CD4-positive, alpha-beta memory T cell (primary cell): ENCODE results near the gene CES5A. TPM values are rescaled to one million over a fixed set of nuclear protein-coding genes. Genes with fewer than 3 reads are reported as not detected.
"Not testable (repeated sequence)": the region's sequence is repeated elsewhere in the genome, so short reads cannot be mapped to it uniquely, and the experiment has no call there.

Experiments
- CTCF ChIA-PET: fragments of 350-600 bp; sonication (Branson Sonifier 250); formaldehyde crosslinking; loops from one replicate; lab custom pipeline; 2021; ENCODE audit warnings: inconsistent platforms; ENCODE audit not compliant: partially characterized antibody; lab: Charles Lee
- POLR2A ChIA-PET: fragments of 350-600 bp; sonication (Branson Sonifier 250); formaldehyde crosslinking; loops from one replicate; lab custom pipeline; 2021; ENCODE audit not compliant: partially characterized antibody; lab: Charles Lee
- DNase-seq, 5 donors: peaks; one replicate each; pipeline versions ENCODE4 v3.0.0 to v3.0.0-alpha.2; 2020 to 2022; ENCODE audit warnings: mixed read lengths in 1 of 5
- H3K27ac ChIP-seq: one replicate; pipeline ENCODE4 v1.7.0; 2013; ENCODE audit warnings: low read depth, low read length
- H3K27me3 ChIP-seq: 2 replicates; pipeline ENCODE4 v1.7.0; 2013; ENCODE audit warnings: mild to moderate bottlenecking, low read length, moderate library complexity; ENCODE audit not compliant: insufficient read depth
- H3K36me3 ChIP-seq: 2 replicates; pipeline ENCODE4 v1.7.0; 2013; ENCODE audit warnings: mild to moderate bottlenecking, low read length, moderate library complexity; ENCODE audit not compliant: insufficient read depth
- H3K4me1 ChIP-seq: 2 replicates; pipeline ENCODE4 v1.7.0; 2013; ENCODE audit warnings: mild to moderate bottlenecking, low read length, moderate library complexity; ENCODE audit not compliant: insufficient read depth
- H3K4me3 ChIP-seq, 2 donors: one replicate each; pipeline ENCODE4 v1.7.0; 2013; ENCODE audit warnings: low read length in 2 of 2, mild to moderate bottlenecking in 1 of 2
- H3K9me3 ChIP-seq, 2 donors: one replicate each; pipeline ENCODE4 v1.7.0; 2013; ENCODE audit warnings: low read length in 2 of 2, control low read depth in 1 of 2; ENCODE audit not compliant: control insufficient read depth in 1 of 2
- H3K27ac Mint-ChIP-seq, 7 donors: one replicate each; pipeline ENCODE4 v1.8.0; 2020 to 2021; ENCODE audit warnings: mixed read lengths in 7 of 7, mild to moderate bottlenecking in 6 of 7, inconsistent platforms in 3 of 7, moderate library complexity in 3 of 7
- H3K27me3 Mint-ChIP-seq, 2 donors: one replicate each; pipeline ENCODE4 v1.8.0; 2020 to 2021; ENCODE audit warnings: mixed read lengths in 2 of 2
- H3K36me3 Mint-ChIP-seq, 2 donors: one replicate each; pipeline ENCODE4 v1.8.0; 2020 to 2021; ENCODE audit warnings: mixed read lengths in 2 of 2, inconsistent platforms in 1 of 2, mild to moderate bottlenecking in 1 of 2
- H3K4me1 Mint-ChIP-seq, 4 donors: one replicate each; pipeline ENCODE4 v1.8.0; 2020 to 2021; ENCODE audit warnings: mixed read lengths in 4 of 4, mild to moderate bottlenecking in 1 of 4
- H3K4me3 Mint-ChIP-seq, 8 donors: one replicate each; pipeline ENCODE4 v1.8.0; 2020 to 2021; ENCODE audit warnings: mixed read lengths in 8 of 8, mild to moderate bottlenecking in 7 of 8, moderate library complexity in 6 of 8, inconsistent platforms in 3 of 8
- H3K9me3 Mint-ChIP-seq, 8 donors: one replicate each; pipeline ENCODE4 v1.8.0; 2020 to 2021; ENCODE audit warnings: mixed read lengths in 8 of 8, mild to moderate bottlenecking in 5 of 8, inconsistent platforms in 3 of 8, moderate library complexity in 1 of 8
- intact Hi-C: fragments of 100-400 bp; cut with micrococcal nuclease; formaldehyde crosslinking; loops from one replicate; pipeline ENCODE4 v1.15.1; 2023
- polyA plus RNA-seq, 2 donors: library from polyadenylated mRNA; unstranded; fragments of 300-500 nt; fragmentation: Illumina TruSeq; gene quantifications; one replicate each; pipeline ENCODE4 v1.2.3, GENCODE V29; 2021
- total RNA-seq, 2 experiments: library from RNA; stranded (reverse); gene quantifications; one replicate each; pipeline ENCODE4 v1.2.3, GENCODE V29; 2021

CES5A gene
- total and polyA plus RNA-seq, 4 experiments from 2014 or later = not detected

DNA sequence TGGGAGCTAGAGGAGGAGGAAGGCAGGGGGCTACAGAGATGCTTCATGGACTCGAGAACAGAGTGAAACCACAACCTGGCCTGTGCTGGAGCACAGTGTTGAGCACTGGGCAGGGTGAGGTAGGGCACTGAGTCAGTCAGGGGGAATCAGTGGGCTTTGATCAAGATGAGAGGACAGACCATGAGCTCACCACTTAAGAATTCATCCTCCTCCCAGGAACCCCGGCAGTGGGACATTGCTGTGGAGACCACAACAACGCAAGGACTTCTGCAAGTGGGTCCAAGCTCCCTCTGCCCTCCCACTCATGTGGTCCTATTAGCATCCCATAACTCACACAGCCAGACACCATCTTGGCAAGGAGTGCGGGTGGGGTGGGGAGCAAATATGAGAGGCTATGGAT is 1.7 kb upstream of the CES5A start:
- no peak for DNase-seq
- Mint-ChIP-seq H3K27ac (no peak overlapping the region), H3K36me3 (no peaks in the 10 kb centered on the region), H3K4me3 (no peak overlapping the region), H3K9me3 (peaks cover 0 to 2% (median 0%) of the 10 kb centered on the region in 8 donors), H3K27me3 (peaks cover 5 to 9% of the 10 kb centered on the region in 2 donors), H3K4me1 (no peaks in the 10 kb centered on the region)
- no peak overlapping the region for H3K27ac ChIP-seq
- no peaks in the 10 kb centered on the region for H3K36me3 ChIP-seq
- no peaks in the 10 kb centered on the region for H3K27me3 ChIP-seq
- H3K4me3 ChIP-seq = no peak overlapping the region
- no peaks in the 10 kb centered on the region for H3K4me1 ChIP-seq
- ChIA-PET CTCF (no interaction called here), POLR2A (no interaction called here)
- H3K9me3 ChIP-seq = no peaks in the 10 kb centered on the region
- intact Hi-C loops = no loop called here

DNA sequence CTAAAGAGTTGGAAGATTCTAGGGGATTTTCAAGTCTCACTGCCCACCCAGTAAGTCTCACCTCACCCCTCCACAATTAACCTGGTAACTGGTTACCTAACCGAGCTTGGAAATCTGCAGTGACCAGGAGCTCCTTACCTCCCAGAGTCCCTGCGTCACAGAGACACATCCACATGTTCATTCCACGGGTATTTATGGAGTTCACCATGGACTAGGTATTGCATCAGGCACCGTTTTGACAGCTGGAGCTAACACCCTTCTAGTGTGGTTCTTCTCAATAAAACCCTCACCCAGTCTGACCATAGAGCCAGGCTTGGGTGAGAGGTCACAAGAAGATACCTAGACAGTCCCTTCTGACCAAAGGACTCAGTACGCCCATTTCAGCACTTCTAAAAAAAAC is 2.1 kb downstream of the CES5A start:
- Mint-ChIP-seq H3K4me3 (no peak overlapping the region), H3K27ac (no peak overlapping the region), H3K4me1 (no peaks in the 10 kb centered on the region), H3K9me3 (no peaks in the 10 kb centered on the region), H3K27me3 (peaks cover 6 to 12% of the 10 kb centered on the region in 2 donors), H3K36me3 (no peaks in the 10 kb centered on the region)
- H3K9me3 ChIP-seq = no peaks in the 10 kb centered on the region
- H3K27me3 ChIP-seq = no peaks in the 10 kb centered on the region
- no peak overlapping the region for H3K27ac ChIP-seq
- no peaks in the 10 kb centered on the region for H3K4me1 ChIP-seq
- POLR2A ChIA-PET = no interaction called here
- DNase-seq = no peak
- CTCF ChIA-PET = no interaction called here
- no peaks in the 10 kb centered on the region for H3K36me3 ChIP-seq
- no peak overlapping the region for H3K4me3 ChIP-seq
- intact Hi-C loops = no loop called here

DNA sequence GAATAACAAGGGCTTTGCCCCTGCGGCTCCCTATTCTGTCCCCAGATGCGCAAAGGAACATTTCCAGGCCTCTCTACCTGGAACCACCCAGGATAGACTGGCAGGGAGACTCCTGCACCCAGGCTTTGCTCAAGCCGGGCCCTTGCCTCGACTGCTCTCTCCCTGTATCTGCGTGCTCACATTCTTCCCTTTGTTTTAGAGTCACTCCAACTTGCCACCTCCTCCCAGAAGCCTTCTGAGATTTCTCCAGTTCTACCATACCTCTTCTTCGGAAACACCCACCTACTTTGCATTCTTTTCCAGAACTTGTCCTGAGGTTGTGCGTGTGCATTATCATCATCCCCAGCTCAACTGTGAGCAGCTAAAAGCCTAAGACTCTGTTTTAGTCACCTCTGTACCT is 3.0 kb downstream of the CES5A start:
- intact Hi-C loops = no loop called here
- Histone ChIP-seq H3K27me3 (no peaks in the 10 kb centered on the region), H3K36me3 (no peaks in the 10 kb centered on the region), H3K9me3 (no peaks in the 10 kb centered on the region), H3K4me3 (no peak overlapping the region), H3K4me1 (no peaks in the 10 kb centered on the region), H3K27ac (no peak overlapping the region)
- H3K36me3 Mint-ChIP-seq = no peaks in the 10 kb centered on the region
- H3K27ac Mint-ChIP-seq = no peak overlapping the region
- H3K9me3 Mint-ChIP-seq = no peaks in the 10 kb centered on the region
- H3K4me1 Mint-ChIP-seq = no peaks in the 10 kb centered on the region
- H3K27me3 Mint-ChIP-seq = peaks cover 6 to 14% of the 10 kb centered on the region in 2 donors
- H3K4me3 Mint-ChIP-seq = no peak overlapping the region
- ChIA-PET CTCF (no interaction called here), POLR2A (no interaction called here)
- no peak for DNase-seq

DNA sequence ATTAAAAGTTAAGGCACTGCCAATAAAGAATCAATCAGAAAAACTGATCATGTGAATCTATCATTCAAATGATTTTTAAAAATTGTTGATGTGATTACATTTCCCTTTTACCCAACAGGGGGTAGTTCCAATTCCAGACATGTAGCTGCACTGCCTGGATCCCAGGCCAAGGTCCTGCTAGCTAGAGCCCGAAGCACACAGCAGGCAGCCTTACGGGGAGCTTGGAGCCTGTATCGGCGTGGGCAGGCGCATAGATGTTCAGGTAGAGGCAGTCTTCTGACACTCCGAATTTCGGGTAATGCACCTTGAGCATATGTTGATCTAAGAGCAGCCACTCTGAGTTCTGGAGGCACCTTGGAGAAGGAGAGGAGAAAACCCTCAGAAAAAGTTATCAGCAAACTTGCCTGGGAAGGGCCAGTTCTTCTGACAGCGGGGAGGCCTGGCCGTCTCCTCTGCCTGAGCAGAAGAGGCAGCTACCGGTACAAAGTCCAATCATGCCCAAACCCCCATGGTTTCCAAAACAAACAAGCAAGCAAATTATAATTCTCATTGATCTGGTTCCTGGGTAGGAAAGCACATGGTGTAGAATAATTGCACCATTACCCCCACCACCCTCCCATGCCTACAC is 3.6 kb downstream of the CES5A start:
- peaks cover 6 to 14% of the 10 kb centered on the region in 2 donors for H3K27me3 Mint-ChIP-seq
- H3K4me1 Mint-ChIP-seq = no peaks in the 10 kb centered on the region
- intact Hi-C loops = no loop called here
- H3K9me3 ChIP-seq = no peaks in the 10 kb centered on the region
- H3K36me3 Mint-ChIP-seq = no peaks in the 10 kb centered on the region
- no peak overlapping the region for H3K27ac Mint-ChIP-seq
- no peaks in the 10 kb centered on the region for H3K36me3 ChIP-seq
- no peak overlapping the region for H3K4me3 Mint-ChIP-seq
- no peaks in the 10 kb centered on the region for H3K27me3 ChIP-seq
- no peak overlapping the region for H3K4me3 ChIP-seq
- CTCF ChIA-PET = no interaction called here
- H3K9me3 Mint-ChIP-seq = no peaks in the 10 kb centered on the region
- POLR2A ChIA-PET = no interaction called here
- DNase-seq = no peak
- H3K4me1 ChIP-seq = no peaks in the 10 kb centered on the region
- no peak overlapping the region for H3K27ac ChIP-seq

DNA sequence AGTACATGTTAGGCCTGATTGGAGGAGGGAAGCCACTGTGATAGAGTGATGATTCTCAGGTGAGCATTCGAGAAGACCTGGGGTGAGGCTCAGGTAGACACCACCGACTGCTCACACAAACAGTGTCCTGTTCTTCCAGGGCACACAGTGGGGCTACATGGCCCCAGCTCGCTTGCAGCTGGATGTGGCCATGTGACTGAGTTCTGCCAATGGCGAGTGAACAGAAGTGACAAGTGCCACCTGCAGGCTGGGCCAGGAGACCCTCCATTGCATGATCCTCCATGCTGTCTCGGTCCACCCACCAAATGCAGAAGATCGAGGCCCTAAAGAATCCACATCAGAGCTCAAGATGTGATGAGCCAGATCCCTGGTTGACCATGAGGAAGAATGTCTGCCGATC is 6.2 kb downstream of the CES5A start:
- no peak for DNase-seq
- CTCF ChIA-PET = no interaction called here
- H3K27ac ChIP-seq = no peak overlapping the region
- intact Hi-C loops = no loop called here
- H3K4me1 ChIP-seq = no peaks in the 10 kb centered on the region
- H3K27ac Mint-ChIP-seq = no peak overlapping the region
- no peak overlapping the region for H3K4me3 Mint-ChIP-seq
- POLR2A ChIA-PET = no interaction called here
- H3K27me3 Mint-ChIP-seq = peaks cover 4 to 12% of the 10 kb centered on the region in 2 donors
- no peaks in the 10 kb centered on the region for H3K27me3 ChIP-seq
- H3K36me3 ChIP-seq = no peaks in the 10 kb centered on the region
- no peaks in the 10 kb centered on the region for H3K4me1 Mint-ChIP-seq
- H3K4me3 ChIP-seq = no peak overlapping the region
- H3K9me3 ChIP-seq = no peaks in the 10 kb centered on the region
- H3K36me3 Mint-ChIP-seq = no peaks in the 10 kb centered on the region
- no peaks in the 10 kb centered on the region for H3K9me3 Mint-ChIP-seq

DNA sequence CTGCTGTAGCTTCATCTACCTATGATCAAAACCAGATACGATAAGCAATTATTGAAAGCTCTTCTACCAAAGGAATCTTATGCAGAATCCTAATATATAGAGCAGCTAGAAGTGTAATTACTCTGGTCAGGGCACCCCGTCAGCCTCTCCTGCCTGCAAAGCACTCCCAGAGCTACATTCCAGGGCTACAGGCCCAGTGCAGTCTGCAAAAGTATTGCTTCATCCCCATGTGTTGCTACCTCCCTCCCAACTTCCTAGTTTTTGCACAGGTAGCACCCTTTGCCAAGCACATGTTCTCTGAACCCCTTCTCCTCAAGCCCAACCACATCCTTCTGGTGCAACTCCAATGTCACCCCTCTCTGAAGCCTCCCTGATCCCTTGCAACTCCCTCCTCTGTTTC is 7.0 kb downstream of the CES5A start:
- Mint-ChIP-seq H3K27ac (no peak overlapping the region), H3K9me3 (no peaks in the 10 kb centered on the region), H3K36me3 (no peaks in the 10 kb centered on the region), H3K4me3 (no peak overlapping the region), H3K4me1 (no peaks in the 10 kb centered on the region), H3K27me3 (peaks cover 4 to 12% of the 10 kb centered on the region in 2 donors)
- no peaks in the 10 kb centered on the region for H3K4me1 ChIP-seq
- ChIA-PET CTCF (no interaction called here), POLR2A (no interaction called here)
- no peaks in the 10 kb centered on the region for H3K27me3 ChIP-seq
- intact Hi-C loops = no loop called here
- no peak overlapping the region for H3K4me3 ChIP-seq
- no peak for DNase-seq
- no peak overlapping the region for H3K27ac ChIP-seq
- no peaks in the 10 kb centered on the region for H3K36me3 ChIP-seq
- no peaks in the 10 kb centered on the region for H3K9me3 ChIP-seq

DNA sequence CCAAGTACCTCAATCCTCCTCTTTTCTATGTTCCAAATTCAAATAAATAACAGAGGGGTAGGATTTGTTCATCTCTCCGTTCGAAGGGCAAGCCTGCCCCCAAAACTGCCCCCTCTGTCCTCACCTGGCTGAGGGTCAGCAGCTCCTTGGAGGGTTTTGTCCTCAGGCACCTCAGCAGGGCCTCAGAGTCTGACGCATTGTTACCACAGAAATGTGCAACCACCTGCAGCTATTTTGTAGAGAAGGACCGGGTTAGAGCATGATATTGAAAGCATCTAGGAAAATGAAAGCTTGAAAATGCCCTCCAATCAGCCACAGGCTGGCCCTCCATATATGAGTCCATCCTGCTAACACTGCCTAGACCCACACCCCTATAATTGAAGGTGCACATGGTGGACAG is 13.9 kb downstream of the CES5A start:
- Mint-ChIP-seq H3K27me3 (peaks cover 6 to 10% of the 10 kb centered on the region in 2 donors), H3K4me1 (no peaks in the 10 kb centered on the region), H3K36me3 (no peaks in the 10 kb centered on the region), H3K4me3 (no peak overlapping the region), H3K27ac (no peak overlapping the region), H3K9me3 (no peaks in the 10 kb centered on the region)
- no peak overlapping the region for H3K4me3 ChIP-seq
- no peak overlapping the region for H3K27ac ChIP-seq
- intact Hi-C loops = no loop called here
- no peak for DNase-seq
- ChIA-PET CTCF (no interaction called here), POLR2A (no interaction called here)
- H3K9me3 ChIP-seq = no peaks in the 10 kb centered on the region
- no peaks in the 10 kb centered on the region for H3K4me1 ChIP-seq
- no peaks in the 10 kb centered on the region for H3K27me3 ChIP-seq
- H3K36me3 ChIP-seq = no peaks in the 10 kb centered on the region

DNA sequence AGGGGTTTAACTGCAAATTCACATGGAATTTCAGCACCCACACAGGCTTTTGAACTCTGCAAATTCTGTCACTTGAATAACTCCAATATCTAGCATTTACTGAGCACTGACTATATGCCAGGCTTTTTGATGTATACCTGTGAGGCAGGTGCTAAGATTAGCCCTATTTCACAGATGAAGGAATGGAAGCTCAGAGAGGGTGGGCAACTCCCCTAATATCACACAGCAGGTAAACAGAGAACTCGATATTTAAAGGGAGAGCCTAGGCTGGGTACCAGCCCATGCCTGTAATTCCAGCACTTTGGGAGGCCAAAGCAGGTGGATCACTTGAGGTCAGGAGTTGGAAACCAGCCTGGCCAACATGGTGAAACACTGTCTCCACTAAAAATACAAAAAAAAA is 17.5 kb downstream of the CES5A start:
- H3K27ac ChIP-seq, H3K4me1 Mint-ChIP-seq, H3K27me3 ChIP-seq, H3K4me3 ChIP-seq, H3K36me3 Mint-ChIP-seq, H3K4me1 ChIP-seq, H3K4me3 Mint-ChIP-seq, H3K9me3 ChIP-seq, intact Hi-C loops, DNase-seq, H3K36me3 ChIP-seq, H3K9me3 Mint-ChIP-seq, H3K27ac Mint-ChIP-seq, POLR2A ChIA-PET: not testable (repeated sequence)
- CTCF ChIA-PET = interaction anchor here (2.1 kb wide), 1 partner anchor 393 kb away, joined by 5 read pairs; no protein-coding TSS in a partner anchor
- peaks cover 7 to 21% of the 10 kb centered on the region in 2 donors for H3K27me3 Mint-ChIP-seq
